Measurements from ENCODE around the gene GPR137.

- TF ChIP-seq EP300 (IDR thresholded peaks at IDR 0.05) (no peak), POLR2AphosphoS5 (IDR thresholded peaks at IDR 0.05) (no peak), CTCF (IDR thresholded peaks at IDR 0.05) (no peak), POLR2A (IDR thresholded peaks at IDR 0.05) (no peak)
Observed at GRCh38 chr11:64238999-64239398, 46.6 kb upstream of the GPR137 start.

All from stomach (tissue), 4 donors.